HK-2 (cell line): ENCODE measurements around the gene AKAP5.

Experiments
- DNase-seq: peaks from one replicate; pipeline ENCODE4 v3.0.0-alpha.2; 2018; ENCODE audit not compliant: unreplicated experiment

AKAP5 gene

GRCh38 chr14:64461221-64461620 is 4.1 kb upstream of the AKAP5 start:
- DNase-seq, result no peak

GRCh38 chr14:64463195-64463594 is 2.1 kb upstream of the AKAP5 start:
- DNase-seq, result no peak

- DNase-seq, result no peak
Observed at GRCh38 chr14:64463873-64464272, 1.4 kb upstream of the AKAP5 start.

GRCh38 chr14:64464651-64465050 is 648 bp upstream of the AKAP5 start:
- no peak for DNase-seq

GRCh38 chr14:64465831-64466554 is 694 bp downstream of the AKAP5 start:
- no peak for DNase-seq

GRCh38 chr14:64467101-64467500 is 1.8 kb downstream of the AKAP5 start:
- DNase-seq, result no peak

GRCh38 chr14:64467566-64467965 is 2.3 kb downstream of the AKAP5 start:
- DNase-seq, result no peak

- DNase-seq, result no peak
Observed at GRCh38 chr14:64468451-64468850, 3.2 kb downstream of the AKAP5 start.

- no peak for DNase-seq
Observed at GRCh38 chr14:64474041-64474440, 8.7 kb downstream of the AKAP5 start.

GRCh38 chr14:64474698-64475097 is 9.4 kb downstream of the AKAP5 start:
- DNase-seq, result no peak

- DNase-seq, result no peak
Observed at GRCh38 chr14:64475585-64476273, 10.4 kb downstream of the AKAP5 start.

- no peak for DNase-seq
Observed at GRCh38 chr14:64476438-64476837, 11.1 kb downstream of the AKAP5 start.

- no peak for DNase-seq
Observed at GRCh38 chr14:64478634-64479250, 13.4 kb downstream of the AKAP5 start.

GRCh38 chr14:64488590-64489099 is 23.3 kb downstream of the AKAP5 start:
- no peak for DNase-seq

GRCh38 chr14:64491637-64492036 is 26.3 kb downstream of the AKAP5 start:
- DNase-seq, result no peak

GRCh38 chr14:64493455-64493854 is 28.2 kb downstream of the AKAP5 start:
- DNase-seq, result no peak

GRCh38 chr14:64495252-64495651 is 30.0 kb downstream of the AKAP5 start:
- no peak for DNase-seq

- DNase-seq, result no peak
Observed at GRCh38 chr14:64496764-64497163, 31.5 kb downstream of the AKAP5 start.

GRCh38 chr14:64500088-64500487 is 34.8 kb downstream of the AKAP5 start:
- DNase-seq, result no peak

- peak; percentile 58 for DNase-seq
Observed at GRCh38 chr14:64501411-64502171, 36.3 kb downstream of the AKAP5 start.

GRCh38 chr14:64502456-64502855 is 37.2 kb downstream of the AKAP5 start:
- DNase-seq, result no peak

- DNase-seq, result no peak
Observed at GRCh38 chr14:64502887-64503433, 37.7 kb downstream of the AKAP5 start.
